Motor neuron (in vitro differentiated cells): ENCODE measurements around the gene BPI. TPM values are rescaled to one million over a fixed set of nuclear protein-coding genes. Genes with fewer than 3 reads are reported as not detected.
A peak's percentile ranks its signal among the peaks of the same experiment; 100 is the strongest.
"Not testable (repeated sequence)": the region's sequence is repeated elsewhere in the genome, so short reads cannot be mapped to it uniquely, and the experiment has no call there.

ENCODE experiments used
- ATAC-seq, 8 experiments: fragments of 200-7000 bp; cut with Tn5 transposase; replicated peaks in 6 of 8; 2 replicates each; pipeline ENCODE4 v1.8.0; 2021; ENCODE audit warnings: mild to moderate bottlenecking in 8 of 8, moderate library complexity in 8 of 8
- H3K27ac ChIP-seq, 2 donors: fragments of 250-450 bp; sonication (Bioruptor Pico); 2 replicates each; pipeline ENCODE4 v1.9.0; 2021; ENCODE audit warnings: antibody characterized with exemption in 2 of 2, mild to moderate bottlenecking in 2 of 2, moderate library complexity in 1 of 2
- H3K4me1 ChIP-seq, 2 donors: fragments of 250-450 bp; sonication (Bioruptor Pico); replicated peaks in 1 of 2; 2 replicates each; pipeline ENCODE4 v1.6.1; 2021; ENCODE audit warnings: antibody characterized with exemption in 2 of 2, mild to moderate bottlenecking in 2 of 2, moderate library complexity in 1 of 2
- H3K4me3 ChIP-seq, 5 donors: fragments of 250-450 bp; sonication (Bioruptor Pico); 2 replicates each; pipeline ENCODE4 v1.9.0; 2021; ENCODE audit warnings: antibody characterized with exemption in 5 of 5, mild to moderate bottlenecking in 5 of 5, moderate library complexity in 4 of 5
- WGBS, 10 experiments: fragments of 450-650 bp; shearing (Covaris generic); methylation state at CpG; one replicate each; pipeline ENCODE4 v1.0.0; 2022; 5-methylcytosine and 5-hydroxymethylcytosine counted together
- in situ Hi-C, 9 experiments: fragments of 400-800 bp; cut with MboI; loops; one replicate each; pipeline ENCODE4 v1.15.0; 2021; ENCODE audit warnings: low sequenced_read_pairs in 9 of 9, low pct_unique_long_range_greater_than_20kb in 2 of 9; ENCODE audit not compliant: unreplicated experiment in 9 of 9
- total RNA-seq, 8 experiments: library from RNA; unstranded; fragments of 300-600 nt; gene quantifications; 2 replicates each; pipeline versions ENCODE4 v1.2.3 to v1.2.4, GENCODE V29; 2022

Gene BPI
- total RNA-seq, 8 experiments from 2014 or later: 0.05 to 2.4 (median 0.64) TPM; not detected in 4

DNA sequence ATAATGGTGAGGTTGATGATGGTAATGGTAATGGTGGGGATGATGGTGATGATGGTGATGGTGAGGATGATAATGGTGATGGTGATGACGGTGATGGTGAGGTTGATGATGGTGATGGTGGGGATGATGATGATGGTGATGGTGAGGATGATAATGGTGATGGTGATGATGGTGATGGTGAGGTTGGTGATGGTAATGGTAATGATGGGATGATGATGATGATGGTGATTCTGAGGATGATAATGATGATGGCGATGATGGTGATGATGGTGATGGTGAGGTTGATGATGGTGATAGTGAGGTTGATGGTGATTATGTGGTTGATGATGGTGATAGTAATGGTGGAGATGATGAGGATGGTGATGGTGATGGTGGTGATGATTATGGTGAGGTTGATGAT, 9.7 kb downstream of the BPI start:
- no peaks in the 10 kb centered on the region for H3K4me1 ChIP-seq
- ATAC-seq: no peak
- in situ Hi-C loops: no loop called here
- 58 to 100% (median 91%) methylated on average over 1 to 2 of the region's 2 CpGs; no CpG with 5 or more reads in 1 of the 10 experiments for WGBS, 10 experiments
- no peak overlapping the region for H3K27ac ChIP-seq
- H3K4me3 ChIP-seq: no peak overlapping the region

DNA sequence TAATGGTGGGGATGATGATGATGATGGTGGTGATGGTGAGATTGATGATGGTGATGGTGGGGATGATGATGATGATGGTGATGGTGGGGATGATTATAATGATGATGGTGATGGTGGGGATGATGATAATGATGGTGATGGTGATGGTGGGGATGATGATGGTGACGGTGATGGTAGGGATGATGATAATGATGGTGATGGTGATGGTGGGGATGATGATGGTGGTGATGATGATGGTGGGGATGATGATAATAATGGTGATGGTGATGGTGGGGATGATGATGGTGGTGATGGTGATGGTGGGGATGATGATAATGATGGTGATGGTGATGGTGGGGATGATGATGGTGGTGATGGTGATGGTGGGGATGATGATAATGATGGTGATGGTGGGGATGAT, 10.4 kb downstream of the BPI start:
- 10 to 100% (median 75%) methylated on average over 1 of the region's 1 CpG; no CpG with 5 or more reads in 3 of the 10 experiments for WGBS, 10 experiments
- ATAC-seq, in situ Hi-C loops, H3K27ac ChIP-seq, H3K4me3 ChIP-seq, H3K4me1 ChIP-seq: not testable (repeated sequence)

DNA sequence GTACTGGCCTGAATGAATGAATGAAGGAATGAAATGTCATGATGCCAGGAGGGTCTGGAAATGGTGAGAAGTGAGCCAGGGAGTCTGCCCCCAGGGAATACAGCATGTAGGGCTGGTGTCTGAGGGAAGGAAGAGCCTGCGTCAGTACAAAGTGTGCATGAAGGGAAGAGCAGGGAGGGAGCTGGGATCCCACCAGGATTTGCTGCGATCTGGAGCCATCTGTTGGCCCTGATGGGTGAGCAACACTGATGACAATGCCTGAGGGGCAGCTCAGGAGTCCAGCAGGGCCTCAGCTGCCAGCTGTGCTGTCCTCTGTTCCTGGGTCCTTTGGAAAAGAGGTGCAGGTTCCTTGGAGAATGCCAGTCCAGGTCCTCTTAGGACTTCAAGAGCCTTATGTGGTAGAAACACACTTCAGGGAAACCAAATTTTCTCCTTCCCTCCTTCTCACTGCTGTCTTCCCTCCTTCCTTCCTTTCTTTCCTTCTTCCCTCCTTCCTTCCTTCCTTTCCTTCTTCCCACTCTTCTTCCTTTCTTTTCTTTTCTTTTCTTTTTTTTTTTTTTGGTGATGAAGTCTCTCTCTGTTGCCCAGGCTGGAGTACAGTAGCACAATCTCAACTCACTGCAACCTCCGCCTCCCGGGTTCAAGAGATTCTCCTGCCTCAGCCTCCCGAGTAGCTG, 11.5 kb downstream of the BPI start:
- 40 to 93% (median 80%) methylated on average over 1 to 4 of the region's 5 CpGs; no CpG with 5 or more reads in 1 of the 10 experiments for WGBS, 10 experiments
- in situ Hi-C loops: no loop called here
- H3K4me1 ChIP-seq: no peaks in the 10 kb centered on the region
- H3K4me3 ChIP-seq: no peak overlapping the region
- ATAC-seq: peak in 3 of 8 experiments; percentile 25 to 81 (median 28)
- no peak overlapping the region for H3K27ac ChIP-seq

DNA sequence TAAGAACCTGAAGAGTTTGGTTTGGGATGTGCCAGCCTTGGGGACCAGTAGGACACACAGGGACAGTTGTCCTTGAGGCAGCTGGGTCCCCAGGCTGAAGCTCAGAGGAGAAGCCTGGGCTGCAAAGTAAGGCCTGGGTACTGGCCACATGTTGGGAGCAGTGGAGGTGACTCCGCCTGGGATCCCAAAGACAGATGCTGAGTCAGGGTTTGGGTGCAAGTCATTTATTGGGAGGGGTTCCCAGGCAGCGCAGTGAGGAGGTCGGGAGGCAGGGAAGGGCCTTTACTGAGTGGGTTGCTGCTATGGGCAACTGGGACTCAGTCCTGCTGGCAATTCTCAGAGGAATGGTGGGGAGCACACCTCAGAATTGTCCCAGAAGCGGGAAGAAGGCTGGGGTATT, 12.4 kb downstream of the BPI start:
- peak in 2 of 8 experiments; percentile 36 to 75 for ATAC-seq
- H3K4me3 ChIP-seq: no peak overlapping the region
- in situ Hi-C loops: no loop called here
- no peaks in the 10 kb centered on the region for H3K4me1 ChIP-seq
- H3K27ac ChIP-seq: no peak overlapping the region
- 60 to 90% (median 86%) methylated on average over 1 to 2 of the region's 4 CpGs; no CpG with 5 or more reads in 7 of the 10 experiments for WGBS, 10 experiments

DNA sequence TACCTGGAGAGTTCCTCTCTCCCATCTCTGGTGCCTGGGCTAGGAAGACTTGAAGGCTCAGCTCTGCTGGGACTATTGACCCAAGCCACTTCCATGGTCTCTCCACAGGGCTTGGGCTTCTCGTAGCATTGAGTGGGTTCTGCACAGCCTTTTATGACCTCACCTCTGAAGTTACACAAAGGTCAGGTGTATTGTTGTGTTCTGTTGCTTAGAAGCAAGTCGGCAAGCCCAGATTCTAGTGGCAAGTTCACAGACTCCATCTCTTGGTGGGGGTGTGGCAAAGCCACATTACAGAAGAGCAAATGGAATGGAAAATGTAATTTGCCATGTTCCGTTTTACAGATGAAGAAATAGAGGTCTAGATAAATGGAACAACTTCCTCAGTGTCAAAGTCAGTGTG, 13.5 kb downstream of the BPI start:
- H3K27ac ChIP-seq: no peak overlapping the region
- ATAC-seq: no peak
- no peaks in the 10 kb centered on the region for H3K4me1 ChIP-seq
- 67 to 92% (median 79%) methylated on average over 1 to 2 of the region's 3 CpGs; no CpG with 5 or more reads in 4 of the 10 experiments for WGBS, 10 experiments
- no peak overlapping the region for H3K4me3 ChIP-seq
- in situ Hi-C loops: no loop called here

DNA sequence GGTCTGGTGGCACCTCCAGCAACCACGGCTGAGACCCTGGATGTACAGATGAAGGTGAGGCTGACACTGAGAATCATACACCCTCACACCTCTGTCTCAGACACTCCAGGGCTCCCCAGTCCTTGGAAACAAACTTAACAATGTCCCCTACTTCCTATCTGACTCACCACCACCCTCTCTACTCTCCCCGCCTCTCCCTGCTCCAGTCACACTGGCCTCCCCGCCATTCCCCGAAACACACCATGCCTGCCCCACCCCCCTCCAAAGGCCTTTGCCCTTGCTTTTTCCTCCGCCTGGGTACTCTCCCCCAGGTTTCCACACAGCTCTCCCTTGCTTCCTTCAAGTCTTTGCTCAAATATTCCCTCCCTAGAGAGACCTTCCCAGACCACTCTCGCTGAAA, 16.3 kb downstream of the BPI start:
- WGBS, 10 experiments: 53 to 83% methylated on average over 1 to 2 of the region's 6 CpGs; no CpG with 5 or more reads in 8 of the 10 experiments
- in situ Hi-C loops: loop anchor here in 1 of 9 experiments (10.0 kb wide), 1 partner anchor 85 kb away; no protein-coding TSS in a partner anchor
- H3K4me1 ChIP-seq: no peaks in the 10 kb centered on the region
- ATAC-seq: no peak
- H3K27ac ChIP-seq: no peak overlapping the region
- no peak overlapping the region for H3K4me3 ChIP-seq

DNA sequence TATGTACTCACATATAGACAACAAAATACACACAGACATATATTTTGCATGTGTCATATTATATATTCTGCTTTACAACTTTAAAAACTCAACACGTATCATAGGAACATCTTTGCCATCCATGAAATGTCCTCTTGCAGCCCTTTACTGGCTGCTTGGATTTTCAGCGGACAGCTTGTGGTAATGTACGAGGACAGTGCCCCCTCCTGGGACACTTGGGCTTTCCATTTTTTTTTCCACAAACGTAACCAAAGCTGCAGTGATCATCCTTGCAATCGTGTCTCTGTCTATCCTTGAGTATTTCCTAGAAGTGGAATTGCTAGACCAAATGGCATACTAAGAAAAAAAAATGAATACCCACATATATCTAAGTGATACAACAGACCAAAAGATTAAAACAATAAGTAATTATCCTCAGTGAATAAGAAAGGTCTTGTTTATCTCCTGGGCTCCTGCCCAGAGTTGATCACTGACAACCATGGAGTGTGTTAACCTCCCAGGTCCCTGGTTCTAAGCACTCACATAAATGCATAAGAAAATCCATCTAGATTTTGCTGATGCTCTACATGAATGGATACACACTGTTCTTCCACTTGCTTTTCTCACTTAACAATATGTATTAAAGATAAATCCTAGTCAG, 18.1 kb downstream of the BPI start:
- ATAC-seq: peak; percentile 38 to 73 (median 68)
- Histone ChIP-seq H3K4me1 (no peaks in the 10 kb centered on the region), H3K4me3 (no peak overlapping the region), H3K27ac (no peak overlapping the region)
- 0 to 6% (median 3%) methylated on average over 1 to 5 of the region's 5 CpGs; no CpG with 5 or more reads in 1 of the 10 experiments for WGBS, 10 experiments
- in situ Hi-C loops: loop anchor here in 1 of 9 experiments (10.0 kb wide), 1 partner anchor 87 kb away; no protein-coding TSS in a partner anchor

DNA sequence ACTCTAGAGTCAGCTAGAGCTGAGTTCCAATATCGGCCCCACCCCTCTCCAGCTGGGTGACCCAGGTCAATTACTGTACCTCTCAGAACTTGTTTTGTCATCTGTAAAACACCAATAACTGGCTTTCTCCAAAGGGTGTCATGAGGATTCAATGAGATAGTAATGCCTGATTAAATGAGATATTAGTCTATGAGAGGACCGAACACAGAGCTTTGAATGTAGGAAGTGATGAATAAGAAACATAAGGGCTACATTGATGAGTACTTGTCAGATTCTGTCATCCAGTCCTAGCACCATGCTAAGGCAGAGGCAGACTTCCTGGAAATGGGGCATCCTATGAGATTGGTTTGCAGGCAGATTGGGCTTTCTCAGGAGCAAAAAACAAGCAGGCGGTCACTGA, 20.2 kb downstream of the BPI start:
- ATAC-seq: no peak
- in situ Hi-C loops: loop anchor here in 1 of 9 experiments (10.0 kb wide), 1 partner anchor 89 kb away; no protein-coding TSS in a partner anchor

DNA sequence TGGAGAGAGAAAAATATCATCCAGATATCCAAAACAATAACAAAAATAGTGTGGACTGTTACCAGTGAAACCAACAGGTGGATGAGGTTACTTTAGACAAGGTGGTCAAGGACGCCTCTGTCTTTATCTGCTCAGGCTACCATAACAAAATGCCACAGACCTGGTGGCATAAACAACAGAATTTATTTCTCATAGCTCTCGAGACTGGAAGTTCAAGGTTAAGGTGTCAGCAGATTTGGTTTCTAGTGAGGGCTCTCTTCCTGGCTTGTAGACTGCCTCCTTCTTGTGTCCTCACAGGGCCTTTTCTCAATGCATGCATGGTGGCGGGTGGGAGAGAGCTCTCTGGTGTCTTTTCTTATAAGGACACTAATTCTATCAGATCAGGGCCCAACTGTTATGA, 21.2 kb downstream of the BPI start:
- H3K4me3 ChIP-seq: no peak overlapping the region
- H3K4me1 ChIP-seq: no peaks in the 10 kb centered on the region
- 40 to 86% (median 65%) methylated on average over 1 to 3 of the region's 3 CpGs; no CpG with 5 or more reads in 2 of the 10 experiments for WGBS, 10 experiments
- in situ Hi-C loops: loop anchor here in 1 of 9 experiments (10.0 kb wide), 1 partner anchor 90 kb away; no protein-coding TSS in a partner anchor
- no peak overlapping the region for H3K27ac ChIP-seq
- ATAC-seq: no peak

More for the DNA sequence above, 20.2 kb downstream of the BPI start:
- H3K4me3 ChIP-seq: no peak overlapping the region
- H3K4me1 ChIP-seq: no peaks in the 10 kb centered on the region
- WGBS, 10 experiments: 69 to 100% (median 100%) methylated on average over 1 to 3 of the region's 3 CpGs; no CpG with 5 or more reads in 1 of the 10 experiments
- no peak overlapping the region for H3K27ac ChIP-seq

DNA sequence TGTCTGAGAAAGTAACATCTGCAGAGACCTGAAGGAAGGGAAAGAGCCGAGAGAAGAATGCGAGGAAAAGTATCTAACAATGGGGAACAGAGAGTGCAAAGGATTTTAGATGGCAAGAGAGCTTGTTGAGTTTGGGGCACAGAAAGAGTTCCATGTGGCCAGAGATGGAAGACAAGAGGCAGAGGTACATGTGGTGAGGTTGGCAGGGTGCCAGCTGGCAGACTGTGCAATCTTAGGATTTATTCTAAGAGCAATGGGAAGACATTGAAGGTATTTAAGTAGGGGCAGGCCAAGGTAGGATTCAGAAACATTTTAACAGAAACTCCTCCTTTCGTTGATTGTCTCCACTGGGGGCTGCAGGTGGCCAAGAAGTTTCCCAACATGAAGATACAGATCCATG, 21.9 kb downstream of the BPI start:
- Histone ChIP-seq H3K4me3 (no peak overlapping the region), H3K27ac (no peak overlapping the region), H3K4me1 (no peaks in the 10 kb centered on the region)
- no peak for ATAC-seq
- in situ Hi-C loops: loop anchor here in 1 of 9 experiments (10.0 kb wide), 1 partner anchor 91 kb away; no protein-coding TSS in a partner anchor
- WGBS, 10 experiments: 53 to 100% (median 80%) methylated on average over 1 to 3 of the region's 3 CpGs; no CpG with 5 or more reads in 5 of the 10 experiments

DNA sequence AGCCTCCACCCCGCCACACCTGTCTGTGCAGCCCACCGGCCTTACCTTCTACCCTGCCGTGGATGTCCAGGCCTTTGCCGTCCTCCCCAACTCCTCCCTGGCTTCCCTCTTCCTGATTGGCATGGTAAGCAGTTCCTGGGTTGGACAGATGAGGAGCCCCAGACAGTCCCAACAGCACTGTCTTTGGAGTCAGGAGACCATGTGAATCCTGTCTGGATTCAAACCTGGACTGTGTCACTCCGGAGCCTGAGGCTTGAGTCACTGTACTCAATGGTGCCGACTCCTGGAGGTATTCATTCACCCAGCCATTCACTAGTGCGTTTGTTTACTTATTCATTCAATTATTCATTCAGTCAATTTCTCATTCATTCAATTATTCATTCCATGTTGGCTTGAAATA, 22.4 kb downstream of the BPI start:
- peak in 3 of 8 experiments; percentile 71 to 80 (median 77) for ATAC-seq
- in situ Hi-C loops: loop anchor here in 1 of 9 experiments (10.0 kb wide), 1 partner anchor 92 kb away; no protein-coding TSS in a partner anchor
- no peak overlapping the region for H3K27ac ChIP-seq
- no peaks in the 10 kb centered on the region for H3K4me1 ChIP-seq
- no peak overlapping the region for H3K4me3 ChIP-seq
- 6 to 90% (median 66%) methylated on average over 1 to 7 of the region's 7 CpGs; no CpG with 5 or more reads in 1 of the 10 experiments for WGBS, 10 experiments

DNA sequence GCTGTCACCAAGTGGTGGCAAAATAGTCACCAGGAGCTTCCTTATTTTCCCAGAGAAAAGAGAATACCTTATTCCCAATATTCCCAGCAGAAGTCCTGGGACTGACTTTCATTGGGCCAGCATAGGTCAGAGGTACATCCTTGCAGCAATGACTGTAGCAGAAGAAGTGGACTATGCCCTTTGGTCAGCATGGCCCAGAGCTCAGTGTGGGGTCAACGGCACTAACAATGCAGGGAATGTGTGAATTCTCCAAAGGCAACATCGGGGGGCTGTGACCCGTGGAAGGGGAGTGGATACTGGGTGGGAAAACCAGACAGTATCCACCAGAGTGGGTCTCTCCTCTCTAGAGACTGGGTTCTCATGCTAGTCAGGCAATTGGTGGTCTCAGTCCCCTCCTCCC, 26.7 kb downstream of the BPI start:
- in situ Hi-C loops: no loop called here
- WGBS, 10 experiments: 0 to 55% (median 33%) methylated on average over 2 to 3 of the region's 3 CpGs; no CpG with 5 or more reads in 6 of the 10 experiments
- H3K27ac ChIP-seq: no peak overlapping the region
- no peak for ATAC-seq
- H3K4me3 ChIP-seq: no peak overlapping the region
- H3K4me1 ChIP-seq: no peaks in the 10 kb centered on the region

DNA sequence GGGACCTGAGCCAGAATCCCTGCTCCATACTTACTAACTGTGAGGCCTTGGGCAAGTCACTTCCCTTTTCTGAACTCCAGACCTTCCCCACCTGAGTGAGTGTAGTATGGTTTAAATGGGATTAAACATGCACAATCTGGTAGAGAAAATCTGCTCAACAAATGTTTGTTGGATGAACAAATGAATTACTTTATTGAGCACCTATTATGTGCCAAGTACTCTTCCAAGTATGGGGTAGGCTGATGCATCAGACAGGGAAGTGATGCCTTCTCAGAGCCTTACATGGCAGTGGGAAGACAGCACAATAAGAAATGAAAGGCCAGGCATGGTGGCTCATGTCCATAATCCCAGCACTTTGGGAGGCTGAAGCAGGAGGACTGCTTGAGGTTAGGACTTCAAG, 27.3 kb downstream of the BPI start:
- ATAC-seq: no peak
- in situ Hi-C loops: no loop called here
- H3K27ac ChIP-seq: no peak overlapping the region
- H3K4me3 ChIP-seq: no peak overlapping the region
- peaks cover 0 to 2% of the 10 kb centered on the region in 2 donors for H3K4me1 ChIP-seq
